ENCODE results near the gene HNF1B.

DNA sequence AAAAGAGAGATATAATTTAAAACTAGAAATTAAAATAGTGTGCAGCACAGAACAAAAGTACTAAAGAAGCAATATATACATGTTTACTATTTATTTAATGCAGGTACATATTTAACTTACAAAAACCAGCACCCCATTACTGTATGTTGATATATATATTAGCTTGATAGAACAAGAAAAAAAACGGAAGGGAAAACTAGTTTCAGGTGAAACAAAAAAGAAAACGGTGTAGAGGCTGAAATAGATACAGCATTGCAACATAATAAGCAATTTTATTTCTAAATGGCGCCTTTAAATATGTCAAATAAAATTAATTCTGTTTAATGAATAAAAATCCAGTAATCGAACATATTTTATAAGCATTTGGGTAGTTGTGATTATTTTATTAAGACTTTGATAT lies 3.9 kb downstream of the HNF1B start:
- TF ChIP-seq, protein P1, sequence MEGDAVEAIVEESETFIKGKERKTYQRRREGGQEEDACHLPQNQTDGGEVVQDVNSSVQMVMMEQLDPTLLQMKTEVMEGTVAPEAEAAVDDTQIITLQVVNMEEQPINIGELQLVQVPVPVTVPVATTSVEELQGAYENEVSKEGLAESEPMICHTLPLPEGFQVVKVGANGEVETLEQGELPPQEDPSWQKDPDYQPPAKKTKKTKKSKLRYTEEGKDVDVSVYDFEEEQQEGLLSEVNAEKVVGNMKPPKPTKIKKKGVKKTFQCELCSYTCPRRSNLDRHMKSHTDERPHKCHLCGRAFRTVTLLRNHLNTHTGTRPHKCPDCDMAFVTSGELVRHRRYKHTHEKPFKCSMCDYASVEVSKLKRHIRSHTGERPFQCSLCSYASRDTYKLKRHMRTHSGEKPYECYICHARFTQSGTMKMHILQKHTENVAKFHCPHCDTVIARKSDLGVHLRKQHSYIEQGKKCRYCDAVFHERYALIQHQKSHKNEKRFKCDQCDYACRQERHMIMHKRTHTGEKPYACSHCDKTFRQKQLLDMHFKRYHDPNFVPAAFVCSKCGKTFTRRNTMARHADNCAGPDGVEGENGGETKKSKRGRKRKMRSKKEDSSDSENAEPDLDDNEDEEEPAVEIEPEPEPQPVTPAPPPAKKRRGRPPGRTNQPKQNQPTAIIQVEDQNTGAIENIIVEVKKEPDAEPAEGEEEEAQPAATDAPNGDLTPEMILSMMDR (conservative IDR thresholded peaks at IDR 0.05) = no peak
- no peak for TF ChIP-seq EZH2 (IDR thresholded peaks at IDR 0.05; ENCODE audit: low read depth)
